GM12865 (cell line): ENCODE results near the gene C17orf113.
"Not testable (repeated sequence)": the region's sequence is repeated elsewhere in the genome, so short reads cannot be mapped to it uniquely, and the experiment has no call there.

Experiments used
- DNase-seq: peaks from one replicate; pipeline ENCODE4 v3.0.0; 2010; ENCODE audit warnings: low read depth
- H3K4me3 ChIP-seq: 2 replicates; pipeline ENCODE4 v1.5.1; 2011; ENCODE audit warnings: mild to moderate bottlenecking, low read depth, low read length, control low read depth
- TF ChIP-seq, protein P1 (sequence below): IDR thresholded peaks from 2 replicates; pipeline ENCODE4 v1.5.1; 2011; ENCODE audit warnings: low read length, control low read depth, low read depth, inconsistent platforms; ENCODE audit not compliant: insufficient read depth; ENCODE audit errors: missing control alignments

C17orf113 gene

GRCh38 chr17:42019509-42020404 is 30.6 kb downstream of the C17orf113 start, which contains the start of gene NKIRAS2:
Gene NKIRAS2 (plus strand): TSS chr17:42020090. CDS start chr17:42021578, 1,488 bp downstream.
- H3K4me3 ChIP-seq, result peak within 1 kb of the TSS; percentile 97
- TF ChIP-seq, protein P1, sequence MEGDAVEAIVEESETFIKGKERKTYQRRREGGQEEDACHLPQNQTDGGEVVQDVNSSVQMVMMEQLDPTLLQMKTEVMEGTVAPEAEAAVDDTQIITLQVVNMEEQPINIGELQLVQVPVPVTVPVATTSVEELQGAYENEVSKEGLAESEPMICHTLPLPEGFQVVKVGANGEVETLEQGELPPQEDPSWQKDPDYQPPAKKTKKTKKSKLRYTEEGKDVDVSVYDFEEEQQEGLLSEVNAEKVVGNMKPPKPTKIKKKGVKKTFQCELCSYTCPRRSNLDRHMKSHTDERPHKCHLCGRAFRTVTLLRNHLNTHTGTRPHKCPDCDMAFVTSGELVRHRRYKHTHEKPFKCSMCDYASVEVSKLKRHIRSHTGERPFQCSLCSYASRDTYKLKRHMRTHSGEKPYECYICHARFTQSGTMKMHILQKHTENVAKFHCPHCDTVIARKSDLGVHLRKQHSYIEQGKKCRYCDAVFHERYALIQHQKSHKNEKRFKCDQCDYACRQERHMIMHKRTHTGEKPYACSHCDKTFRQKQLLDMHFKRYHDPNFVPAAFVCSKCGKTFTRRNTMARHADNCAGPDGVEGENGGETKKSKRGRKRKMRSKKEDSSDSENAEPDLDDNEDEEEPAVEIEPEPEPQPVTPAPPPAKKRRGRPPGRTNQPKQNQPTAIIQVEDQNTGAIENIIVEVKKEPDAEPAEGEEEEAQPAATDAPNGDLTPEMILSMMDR, result peak; percentile 90
- peak; percentile 96 for DNase-seq

DNA sequence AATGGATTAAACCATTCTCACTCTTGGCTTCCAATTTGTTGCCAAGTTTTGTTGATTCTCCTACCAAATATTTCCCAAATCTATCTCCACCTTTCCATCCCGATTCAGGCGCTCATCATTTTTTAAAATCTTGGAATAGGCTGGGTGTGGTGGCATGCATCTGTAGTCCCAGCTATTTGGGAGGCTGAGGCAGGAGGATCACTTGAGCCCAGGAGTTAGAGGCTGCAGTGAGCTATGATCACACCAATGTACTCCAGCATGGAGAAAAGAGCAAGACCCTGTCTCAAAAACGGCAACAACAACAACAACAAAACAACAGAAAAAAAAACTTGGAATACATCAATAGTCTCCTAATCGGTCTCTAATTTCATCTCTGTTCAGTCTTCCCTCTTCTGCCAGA is 31.4 kb downstream of the C17orf113 start:
- H3K4me3 ChIP-seq, result no peak overlapping the region
- TF ChIP-seq, protein P1, result no peak
- DNase-seq, result no peak

GRCh38 chr17:42018339-42018738 is 32.1 kb downstream of the C17orf113 start:
- DNase-seq, result no peak
- H3K4me3 ChIP-seq, result peak overlapping the region; percentile 94
- TF ChIP-seq, protein P1, result no peak

GRCh38 chr17:42017866-42018200 is 32.6 kb downstream of the C17orf113 start:
- peak overlapping the region; percentile 94 for H3K4me3 ChIP-seq
- no peak for DNase-seq
- TF ChIP-seq, protein P1, result no peak

DNA sequence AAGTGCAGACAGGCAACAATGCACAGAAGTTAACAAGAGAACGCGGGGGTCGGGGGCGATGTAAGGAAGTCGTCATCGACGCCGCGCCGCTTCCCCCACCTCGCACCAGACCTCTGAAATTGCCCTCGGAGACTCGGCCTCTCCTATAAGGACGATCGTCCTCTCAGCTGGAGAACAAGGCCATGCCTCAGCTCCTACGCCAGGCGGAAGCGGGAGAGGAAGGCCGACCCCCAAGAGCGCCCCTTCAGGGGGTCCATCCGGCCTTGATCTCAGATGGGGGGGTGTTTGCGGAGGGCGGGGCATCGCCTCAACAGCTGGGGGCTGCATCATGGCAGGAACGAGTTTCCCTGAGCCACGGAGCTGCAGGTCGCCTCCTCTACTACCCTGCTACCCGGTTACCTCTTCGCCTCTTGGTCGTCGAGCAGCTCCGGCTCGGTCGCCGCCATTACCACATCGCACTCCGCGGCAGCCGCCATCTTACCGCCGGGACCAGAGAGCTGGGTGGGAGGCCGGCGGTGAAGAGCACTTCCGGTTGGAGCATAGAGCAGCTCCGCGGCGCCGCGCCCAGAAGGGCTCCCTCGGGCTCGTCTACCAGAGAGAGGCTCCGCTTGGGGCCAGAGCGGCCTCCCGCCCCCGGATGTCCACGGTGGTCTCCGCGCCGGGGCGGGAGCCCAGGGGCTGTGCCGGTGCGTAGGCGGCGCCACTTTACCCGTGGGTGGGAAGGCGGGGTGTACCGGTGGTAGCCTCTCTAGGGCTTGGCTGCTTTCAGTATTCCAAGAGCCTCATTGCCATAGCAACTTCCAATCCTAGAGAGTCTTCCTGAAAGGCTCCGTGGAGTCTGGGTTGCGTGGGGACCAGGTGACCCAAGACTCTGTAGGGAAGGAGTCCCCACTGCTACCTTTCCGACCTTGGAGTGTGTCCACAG is 33.2 kb downstream of the C17orf113 start, which contains the start of gene DNAJC7:
Gene DNAJC7 (minus strand): TSS at position 499 of the 925 bp plus-strand sequence. CDS start 23 bp downstream, at position 476.
- peak within 1 kb of the TSS; percentile 94 for H3K4me3 ChIP-seq
- DNase-seq, result peak; percentile 96
- TF ChIP-seq, protein P1, result no peak

GRCh38 chr17:42016411-42016831 is 34.0 kb downstream of the C17orf113 start:
- H3K4me3 ChIP-seq, result peak overlapping the region; percentile 94
- TF ChIP-seq, protein P1, result no peak
- peak; percentile 23 for DNase-seq

GRCh38 chr17:42013740-42014139 is 36.7 kb downstream of the C17orf113 start:
- not testable (repeated sequence) for H3K4me3 ChIP-seq, DNase-seq

DNA sequence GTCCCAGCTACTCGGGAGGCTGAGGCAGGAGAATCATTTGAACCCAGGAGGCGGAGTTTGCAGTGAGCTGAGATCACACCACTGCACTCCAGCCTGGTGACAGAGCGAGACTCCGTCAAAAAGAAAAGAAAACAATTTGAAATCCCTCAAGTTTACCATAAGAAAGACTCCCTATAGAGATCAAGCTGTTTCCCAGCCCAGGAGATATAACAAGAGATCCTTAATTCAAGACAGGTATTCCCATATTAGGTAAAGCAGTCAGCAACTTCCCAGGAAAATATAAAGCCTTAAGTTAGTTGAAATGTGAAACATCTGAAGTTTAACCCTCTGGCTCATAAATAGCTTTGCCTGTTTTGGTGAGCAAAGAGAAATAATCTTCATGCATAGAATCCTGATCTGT is 38.0 kb downstream of the C17orf113 start:
- not testable (repeated sequence) for DNase-seq

More for the DNA sequence above, 38.0 kb downstream of the C17orf113 start:
- H3K4me3 ChIP-seq, result not testable (repeated sequence)
